Calu3 (cell line): Measurements from ENCODE around the gene RNASE8. TPM values are rescaled to one million over a fixed set of nuclear protein-coding genes. Genes with fewer than 3 reads are reported as not detected.
A peak's percentile ranks its signal among the peaks of the same experiment; 100 is the strongest.

Experiments
- BruUV-seq: library from RNA; stranded (reverse); fragments of 400-500 nt; replicated peaks from 2 replicates; lab custom pipeline; 2021; lab: Mats Ljungman, UMichigan
- CTCF ChIA-PET: fragments of 300-600 bp; sonication (Branson Sonifier 250); formaldehyde crosslinking; loops from one replicate; lab custom pipeline; 2022; ENCODE audit warnings: antibody characterized with exemption; lab: Charles Lee
- DNase-seq: peaks from one replicate; pipeline ENCODE4 v3.0.0; 2022
- H3K27ac Mint-ChIP-seq: one replicate; pipeline ENCODE4 v1.8.0; 2022; ENCODE audit warnings: mixed read lengths; ENCODE audit not compliant: unreplicated experiment
- H3K27me3 Mint-ChIP-seq: one replicate; pipeline ENCODE4 v1.8.0; 2022; ENCODE audit warnings: mixed read lengths; ENCODE audit not compliant: unreplicated experiment
- H3K36me3 Mint-ChIP-seq: one replicate; pipeline ENCODE4 v1.8.0; 2022; ENCODE audit warnings: mild to moderate bottlenecking, moderate library complexity, mixed read lengths; ENCODE audit not compliant: insufficient read depth, unreplicated experiment
- H3K4me1 Mint-ChIP-seq: one replicate; pipeline ENCODE4 v1.8.0; 2022; ENCODE audit warnings: mild to moderate bottlenecking, low read depth, mixed read lengths; ENCODE audit not compliant: unreplicated experiment
- H3K4me3 Mint-ChIP-seq: one replicate; pipeline ENCODE4 v1.8.0; 2022; ENCODE audit warnings: mild to moderate bottlenecking, low read depth, moderate library complexity, mixed read lengths; ENCODE audit not compliant: unreplicated experiment
- H3K9me3 Mint-ChIP-seq: one replicate; pipeline ENCODE4 v1.8.0; 2022; ENCODE audit warnings: low read depth, mixed read lengths; ENCODE audit not compliant: unreplicated experiment
- CTCF ChIP-seq: fragments of 200-600 bp; IDR thresholded peaks from one replicate; pipeline ENCODE4 v1.8.0; 2022; ENCODE audit warnings: antibody characterized with exemption; ENCODE audit not compliant: unreplicated experiment
- intact Hi-C: fragments of 100-400 bp; cut with micrococcal nuclease; formaldehyde crosslinking; loops from one replicate; pipeline ENCODE4 v1.10.0; 2022; ENCODE audit not compliant: unreplicated experiment
- total RNA-seq: library from RNA; stranded (reverse); gene quantifications from 2 replicates; pipeline ENCODE4 v1.2.3, GENCODE V29; 2022

Gene RNASE8
- total RNA-seq, 1 experiment from 2014 or later: not detected

GRCh38 chr14:21099596-21099985, 42.0 kb downstream of the RNASE8 start:
- TF ChIP-seq CTCF: no peak
- H3K4me3 Mint-ChIP-seq: peak overlapping the region; percentile 71
- no peaks in the 10 kb centered on the region for H3K27me3 Mint-ChIP-seq
- peaks cover 44% of the 10 kb centered on the region for H3K4me1 Mint-ChIP-seq
- BruUV-seq: no TSS peak
- peaks cover 33% of the 10 kb centered on the region for H3K36me3 Mint-ChIP-seq
- CTCF ChIA-PET: interaction anchor here (0.6 kb wide), 1 partner anchor 33 kb away, joined by 3 read pairs; no protein-coding TSS in a partner anchor
- intact Hi-C loops: no loop called here
- no peak overlapping the region for H3K27ac Mint-ChIP-seq
- no peak for DNase-seq
- H3K9me3 Mint-ChIP-seq: no peaks in the 10 kb centered on the region

- Mint-ChIP-seq H3K36me3 (peaks cover 33% of the 10 kb centered on the region), H3K4me1 (peaks cover 48% of the 10 kb centered on the region), H3K27ac (no peak within 1 kb of the TSS), H3K27me3 (no peaks in the 10 kb centered on the region), H3K4me3 (no peak within 1 kb of the TSS), H3K9me3 (no peaks in the 10 kb centered on the region)
- BruUV-seq: no TSS peak
- no peak for DNase-seq
- CTCF ChIA-PET: interaction anchor here (0.6 to 0.9 kb wide), 2 partner anchors 8 to 42 kb away, joined by 3 read pairs; no protein-coding TSS in a partner anchor
- intact Hi-C loops: no loop called here
- no peak for TF ChIP-seq CTCF
These were observed 43.3 kb downstream of the RNASE8 start, which contains the start of gene TMEM253 for GRCh38 chr14:21100931-21101330. TSS of gene TMEM253 (plus strand) at chr14:21101066. CDS start at chr14:21101344, 278 bp downstream.

- Mint-ChIP-seq H3K36me3 (peaks cover 33% of the 10 kb centered on the region), H3K9me3 (no peaks in the 10 kb centered on the region), H3K4me3 (peak overlapping the region; percentile 77), H3K4me1 (peaks cover 53% of the 10 kb centered on the region), H3K27me3 (no peaks in the 10 kb centered on the region), H3K27ac (no peak overlapping the region)
- no peak for TF ChIP-seq CTCF
- no peak for DNase-seq
- no TSS peak for BruUV-seq
- CTCF ChIA-PET: interaction anchor here (0.6 to 3.3 kb wide), 3 partner anchors 9 to 89 kb away, joined by 3 to 40 read pairs (median 3); no protein-coding TSS in a partner anchor
- intact Hi-C loops: no loop called here
These were observed 44.3 kb downstream of the RNASE8 start for GRCh38 chr14:21101802-21102413.

GRCh38 chr14:21102521-21103410, 45.1 kb downstream of the RNASE8 start:
- H3K36me3 Mint-ChIP-seq: peaks cover 27% of the 10 kb centered on the region
- no peaks in the 10 kb centered on the region for H3K27me3 Mint-ChIP-seq
- intact Hi-C loops: no loop called here
- peaks cover 58% of the 10 kb centered on the region for H3K4me1 Mint-ChIP-seq
- BruUV-seq: no TSS peak
- CTCF ChIA-PET: interaction anchor here (0.6 to 3.3 kb wide), 7 partner anchors 10 to 1211 kb away, joined by 3 to 51 read pairs (median 4); partner anchors contain the start of gene ARHGEF40
- no peak for DNase-seq
- H3K27ac Mint-ChIP-seq: peak overlapping the region; percentile 57
- no peaks in the 10 kb centered on the region for H3K9me3 Mint-ChIP-seq
- H3K4me3 Mint-ChIP-seq: peak overlapping the region; percentile 77
- no peak for TF ChIP-seq CTCF
